BLaER1 (cell line): ENCODE data around the gene ITPKB.

ENCODE experiments used
- H3K27ac ChIP-seq: shearing (Covaris generic); formaldehyde crosslinking; 2 replicates; pipeline ENCODE4 v1.8.1; 2022
- H3K27me3 ChIP-seq: shearing (Covaris generic); formaldehyde crosslinking; 2 replicates; pipeline ENCODE4 v1.8.1; 2022
- H3K36me3 ChIP-seq: shearing (Covaris generic); formaldehyde crosslinking; 2 replicates; pipeline ENCODE4 v1.8.1; 2022
- H3K4me1 ChIP-seq: shearing (Covaris generic); formaldehyde crosslinking; 2 replicates; pipeline ENCODE4 v1.8.1; 2022
- H3K4me2 ChIP-seq: shearing (Covaris generic); formaldehyde crosslinking; 2 replicates; pipeline ENCODE4 v1.8.1; 2022
- H3K4me3 ChIP-seq: shearing (Covaris generic); formaldehyde crosslinking; 2 replicates; pipeline ENCODE4 v1.8.1; 2022
- H3K9ac ChIP-seq: shearing (Covaris generic); formaldehyde crosslinking; 2 replicates; pipeline ENCODE4 v1.8.1; 2022
- H3K9me3 ChIP-seq: shearing (Covaris generic); formaldehyde crosslinking; 2 replicates; pipeline ENCODE4 v1.8.1; 2022
- H4K20me1 ChIP-seq: shearing (Covaris generic); formaldehyde crosslinking; 2 replicates; pipeline ENCODE4 v1.8.1; 2022
- Cebpa-rat ChIP-seq: shearing (Covaris generic); IDR thresholded peaks from 2 replicates; pipeline ENCODE4 v1.8.1; 2022

ITPKB gene

DNA sequence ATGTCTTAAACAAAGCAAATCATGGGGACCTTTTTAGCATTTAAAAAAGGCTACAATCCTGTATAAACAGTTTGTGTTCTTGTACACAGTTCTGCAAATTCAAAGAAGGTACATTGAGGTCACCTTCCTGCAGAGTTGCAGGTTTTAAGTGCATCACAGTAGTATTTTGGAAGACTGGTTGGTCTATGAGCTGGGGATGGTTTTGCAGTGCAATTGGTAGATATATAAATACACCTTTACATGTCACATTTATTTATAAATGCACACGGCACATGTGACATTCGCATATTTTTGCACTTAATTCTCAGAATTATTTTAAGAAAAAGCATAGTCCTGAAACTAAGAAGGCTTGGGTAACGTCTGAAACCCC lies 599 bp upstream of the ITPKB start:
- peak overlapping the region; percentile 85 for H3K4me3 ChIP-seq
- H3K36me3 ChIP-seq, result peaks cover 18% of the 10 kb centered on the region
- peaks cover 15% of the 10 kb centered on the region for H3K9me3 ChIP-seq
- H3K27ac ChIP-seq, result peak overlapping the region; percentile 89
- peak overlapping the region; percentile 89 for H3K9ac ChIP-seq
- TF ChIP-seq Cebpa-rat, result no peak
- H3K27me3 ChIP-seq, result no peaks in the 10 kb centered on the region
- H4K20me1 ChIP-seq, result peaks cover 28% of the 10 kb centered on the region
- H3K4me1 ChIP-seq, result peaks cover 47% of the 10 kb centered on the region
- peak overlapping the region; percentile 99 for H3K4me2 ChIP-seq

DNA sequence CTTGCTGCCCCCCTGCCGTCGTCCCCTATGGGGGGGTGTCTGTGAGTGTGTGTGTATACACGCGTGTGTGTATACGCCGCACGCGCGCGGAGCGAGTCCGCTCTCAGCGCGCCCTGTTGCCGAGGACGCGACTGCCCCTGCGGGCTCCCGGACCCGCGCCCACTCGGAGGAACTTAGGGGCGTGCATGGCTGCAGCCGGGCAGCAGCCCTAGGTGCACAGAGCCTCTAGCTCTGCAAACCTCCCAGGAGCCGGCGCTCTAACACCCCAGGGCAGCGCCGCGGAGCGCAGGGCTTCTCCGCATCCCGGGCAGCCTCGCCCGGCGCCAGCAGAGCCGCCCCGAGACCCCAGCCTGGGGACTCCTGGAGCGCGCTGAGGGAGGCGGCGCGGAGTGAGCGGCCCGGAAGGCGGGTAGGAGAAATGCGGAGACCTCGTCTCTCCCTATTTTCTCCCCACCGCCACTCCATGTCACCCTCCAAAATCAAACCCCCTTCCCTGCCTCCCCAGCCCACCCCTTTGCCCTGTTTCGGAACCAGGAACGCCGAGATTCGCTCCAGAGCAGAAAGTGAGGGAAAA lies 574 bp downstream of the ITPKB start:
- Histone ChIP-seq H3K4me1 (peaks cover 59% of the 10 kb centered on the region), H3K27ac (peak overlapping the region; percentile 89), H3K4me2 (peak overlapping the region; percentile 99), H3K9ac (peak overlapping the region; percentile 89), H3K9me3 (peaks cover 13% of the 10 kb centered on the region), H3K36me3 (peaks cover 26% of the 10 kb centered on the region), H3K4me3 (peak overlapping the region; percentile 85), H4K20me1 (peaks cover 40% of the 10 kb centered on the region), H3K27me3 (no peaks in the 10 kb centered on the region)
- no peak for TF ChIP-seq Cebpa-rat

DNA sequence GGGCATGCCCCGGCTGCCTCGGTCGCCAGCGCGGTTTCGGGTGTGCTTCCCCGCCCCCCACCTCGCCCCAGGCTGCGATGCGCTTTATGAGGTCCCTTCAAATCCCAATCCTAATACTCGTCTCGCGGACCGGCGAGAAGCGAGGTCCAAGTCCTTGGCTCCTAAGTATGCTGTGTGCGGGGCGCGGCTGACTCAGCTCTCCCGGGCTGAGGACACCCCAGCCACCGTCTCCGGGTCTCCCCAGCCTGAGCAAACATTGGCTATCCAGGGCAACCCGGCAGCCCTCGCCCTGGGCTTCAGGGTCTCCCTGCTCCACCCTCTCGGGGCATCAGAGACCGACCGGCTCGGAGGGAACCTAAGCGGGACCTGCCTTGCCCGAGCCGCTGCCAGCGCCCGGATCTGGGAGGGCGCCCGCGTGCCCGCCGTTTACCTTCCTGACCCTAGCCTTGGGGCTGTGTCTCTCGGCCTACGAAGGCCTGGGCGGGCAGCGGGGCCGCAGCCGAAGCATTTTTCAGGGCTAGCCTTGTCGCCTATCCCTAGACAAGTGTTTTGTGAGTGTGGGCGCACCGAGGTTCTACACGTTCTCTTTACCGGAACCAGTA lies 1.2 kb downstream of the ITPKB start:
- Histone ChIP-seq H3K9ac (peak overlapping the region; percentile 89), H3K36me3 (peaks cover 30% of the 10 kb centered on the region), H3K27me3 (no peaks in the 10 kb centered on the region), H3K4me2 (peak overlapping the region; percentile 99), H4K20me1 (peaks cover 46% of the 10 kb centered on the region), H3K4me1 (peaks cover 65% of the 10 kb centered on the region), H3K4me3 (peak overlapping the region; percentile 85), H3K9me3 (peaks cover 9% of the 10 kb centered on the region), H3K27ac (peak overlapping the region; percentile 89)
- TF ChIP-seq Cebpa-rat, result no peak

DNA sequence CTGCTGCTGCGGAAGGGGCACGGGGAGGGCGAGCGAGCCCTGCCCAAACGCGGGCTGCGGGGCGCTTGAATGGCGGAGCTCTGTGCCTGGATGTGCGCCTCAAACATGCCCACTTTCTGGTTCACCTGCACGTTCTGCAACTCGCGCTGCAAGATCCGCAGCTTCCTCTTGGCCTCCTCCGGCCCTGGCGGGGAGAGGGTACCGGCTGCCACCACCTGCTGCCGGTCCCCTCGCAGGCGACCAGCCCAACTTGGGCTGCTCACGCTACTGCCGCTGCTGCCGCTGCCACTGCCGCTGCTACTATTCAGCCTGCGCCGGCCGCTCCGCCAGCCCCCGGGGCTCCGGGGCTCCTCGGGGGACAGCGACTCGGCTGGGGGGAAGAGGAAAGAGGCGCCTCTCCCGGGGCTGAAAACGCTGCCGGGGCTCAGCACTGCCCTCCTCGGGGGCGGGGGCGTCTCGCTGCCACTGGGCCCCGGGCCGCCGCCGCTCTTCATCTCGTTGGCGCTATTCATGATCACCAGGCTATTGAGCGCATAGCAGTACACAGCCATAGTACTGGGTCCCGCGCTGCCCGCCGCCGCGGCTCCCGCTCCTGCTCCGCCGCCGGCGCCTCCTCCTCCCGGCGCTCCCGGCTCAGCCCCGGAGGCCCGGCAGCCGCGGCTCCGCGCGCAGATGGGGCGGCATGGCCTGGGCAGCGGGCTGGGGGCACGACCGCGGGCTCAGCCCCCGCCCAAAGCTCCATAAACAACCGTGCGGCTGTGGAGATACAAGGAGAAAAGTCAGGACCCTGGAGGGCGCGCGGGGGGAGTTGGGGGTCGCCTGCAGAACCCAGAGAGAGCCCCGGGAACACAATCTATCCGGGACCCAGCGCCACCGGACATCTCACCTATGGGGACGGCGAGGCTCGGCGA lies 1.9 kb downstream of the ITPKB start:
- H3K27me3 ChIP-seq, result no peaks in the 10 kb centered on the region
- H3K27ac ChIP-seq, result peak overlapping the region; percentile 89
- H3K4me1 ChIP-seq, result peaks cover 72% of the 10 kb centered on the region
- H3K4me3 ChIP-seq, result peak overlapping the region; percentile 85
- H3K9me3 ChIP-seq, result peaks cover 1% of the 10 kb centered on the region; the same call in 1 of the 2 replicates
- peak overlapping the region; percentile 89 for H3K9ac ChIP-seq
- H3K36me3 ChIP-seq, result peaks cover 34% of the 10 kb centered on the region
- peaks cover 53% of the 10 kb centered on the region for H4K20me1 ChIP-seq
- H3K4me2 ChIP-seq, result peak overlapping the region; percentile 99
- no peak for TF ChIP-seq Cebpa-rat

DNA sequence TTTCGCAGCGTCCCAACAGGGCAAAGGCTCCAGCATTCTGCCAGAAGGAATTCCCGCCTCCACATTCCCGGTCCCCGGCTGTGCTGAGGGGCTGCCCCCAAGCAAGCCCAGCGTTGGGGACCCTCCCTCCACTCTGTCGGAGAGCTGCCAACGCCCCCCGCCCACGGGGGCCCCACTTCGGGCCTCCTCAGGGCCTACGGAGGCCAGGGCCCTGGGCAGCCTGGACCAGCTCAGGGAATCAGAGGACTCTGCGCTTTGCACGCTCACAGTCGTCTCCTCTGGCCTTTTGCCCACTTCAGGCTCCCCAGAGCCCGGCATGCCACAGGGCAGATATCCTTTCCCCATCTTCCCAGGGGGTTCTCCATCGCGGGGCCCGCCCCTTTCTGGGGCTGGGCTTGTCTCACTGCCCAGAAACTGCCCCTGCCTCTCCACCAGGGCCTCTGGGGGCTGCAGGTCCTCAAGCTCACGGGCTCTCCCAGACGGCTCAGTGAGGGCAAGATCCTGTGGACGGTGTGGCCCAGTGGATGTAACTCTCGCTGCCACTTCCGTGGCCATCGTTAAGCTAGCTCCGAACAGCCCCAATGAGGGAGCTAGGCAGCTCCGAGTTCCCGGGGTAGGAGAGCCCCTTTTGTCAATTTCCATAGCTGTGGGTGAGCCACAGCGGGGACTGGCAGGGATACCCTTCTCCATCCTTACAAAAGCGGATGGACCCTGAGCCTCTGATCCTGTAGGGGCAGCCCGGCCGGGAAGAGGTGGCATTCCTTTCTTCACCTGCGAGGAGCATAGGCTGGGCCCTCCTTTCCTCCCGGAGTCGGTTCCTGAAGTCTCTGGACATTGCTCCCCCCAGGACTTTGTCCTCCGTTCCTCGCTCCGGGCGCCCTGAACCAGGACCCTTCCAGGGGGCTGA lies 2.8 kb downstream of the ITPKB start:
- H3K27ac ChIP-seq, result peak overlapping the region; percentile 89
- peak overlapping the region; percentile 99 for H3K4me2 ChIP-seq
- H3K9ac ChIP-seq, result peak overlapping the region; percentile 89
- H3K4me1 ChIP-seq, result peaks cover 77% of the 10 kb centered on the region
- no peak for TF ChIP-seq Cebpa-rat
- H3K9me3 ChIP-seq, result no peaks in the 10 kb centered on the region
- H4K20me1 ChIP-seq, result peaks cover 62% of the 10 kb centered on the region
- H3K4me3 ChIP-seq, result peak overlapping the region; percentile 85
- H3K36me3 ChIP-seq, result peaks cover 38% of the 10 kb centered on the region
- H3K27me3 ChIP-seq, result no peaks in the 10 kb centered on the region

DNA sequence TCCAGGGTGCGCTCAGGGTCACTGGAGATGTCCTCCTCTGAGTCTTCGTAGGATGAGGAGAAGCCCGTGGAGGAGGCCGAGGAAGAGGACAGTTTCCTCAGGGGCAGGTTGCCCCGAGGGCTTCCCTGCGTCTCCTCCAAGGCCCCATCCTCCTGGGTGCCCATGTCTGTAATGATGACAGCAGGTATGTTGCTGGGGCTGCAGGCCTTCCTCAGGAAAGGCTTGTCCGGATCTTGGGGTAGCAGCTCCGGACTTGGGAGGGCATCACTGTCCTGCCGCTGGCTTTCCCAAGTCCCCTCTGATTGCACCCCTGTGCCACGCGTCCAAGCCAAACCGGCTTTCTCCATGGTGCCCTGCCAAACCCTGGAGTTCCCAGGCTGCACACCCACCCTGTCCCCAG lies 3.5 kb downstream of the ITPKB start:
- TF ChIP-seq Cebpa-rat, result no peak
- Histone ChIP-seq H3K4me1 (peaks cover 75% of the 10 kb centered on the region), H3K9me3 (no peaks in the 10 kb centered on the region), H3K4me3 (peak overlapping the region; percentile 85), H3K4me2 (peak overlapping the region; percentile 99), H3K36me3 (peaks cover 45% of the 10 kb centered on the region), H4K20me1 (peaks cover 69% of the 10 kb centered on the region), H3K9ac (peak overlapping the region; percentile 54; the same call in 1 of the 2 replicates), H3K27me3 (no peaks in the 10 kb centered on the region), H3K27ac (no peak overlapping the region)

DNA sequence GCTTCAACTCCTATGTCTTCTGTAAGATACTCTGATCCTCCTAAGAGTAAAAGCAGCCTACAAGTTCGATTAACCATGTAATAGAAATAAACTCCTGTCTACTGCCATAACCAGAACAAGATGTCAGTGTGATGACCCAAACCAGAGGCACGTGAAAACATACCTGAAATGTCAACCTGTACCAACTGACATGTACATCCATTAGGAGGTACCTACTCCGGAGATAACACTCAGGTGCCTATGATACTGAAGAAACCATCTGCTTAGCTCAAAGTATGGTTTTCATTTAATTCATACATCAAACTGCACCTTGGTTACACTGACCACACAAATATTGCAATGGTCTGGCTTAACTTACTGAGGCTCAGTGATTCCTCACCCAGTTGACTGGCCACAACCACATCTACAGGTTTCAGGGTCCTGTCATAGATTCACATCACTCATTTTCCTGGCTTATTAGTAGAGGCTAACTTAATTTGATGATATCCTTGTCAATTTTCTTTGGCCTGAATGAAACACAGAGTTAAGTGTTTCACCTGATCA lies 4.4 kb downstream of the ITPKB start:
- Histone ChIP-seq H3K4me1 (peaks cover 74% of the 10 kb centered on the region), H3K27me3 (no peaks in the 10 kb centered on the region), H3K36me3 (peaks cover 54% of the 10 kb centered on the region), H3K27ac (no peak overlapping the region), H4K20me1 (peaks cover 78% of the 10 kb centered on the region), H3K9ac (peak overlapping the region; percentile 54; the same call in 1 of the 2 replicates), H3K9me3 (no peaks in the 10 kb centered on the region), H3K4me2 (peak overlapping the region; percentile 99), H3K4me3 (peak overlapping the region; percentile 50; the same call in 1 of the 2 replicates)
- TF ChIP-seq Cebpa-rat, result no peak

DNA sequence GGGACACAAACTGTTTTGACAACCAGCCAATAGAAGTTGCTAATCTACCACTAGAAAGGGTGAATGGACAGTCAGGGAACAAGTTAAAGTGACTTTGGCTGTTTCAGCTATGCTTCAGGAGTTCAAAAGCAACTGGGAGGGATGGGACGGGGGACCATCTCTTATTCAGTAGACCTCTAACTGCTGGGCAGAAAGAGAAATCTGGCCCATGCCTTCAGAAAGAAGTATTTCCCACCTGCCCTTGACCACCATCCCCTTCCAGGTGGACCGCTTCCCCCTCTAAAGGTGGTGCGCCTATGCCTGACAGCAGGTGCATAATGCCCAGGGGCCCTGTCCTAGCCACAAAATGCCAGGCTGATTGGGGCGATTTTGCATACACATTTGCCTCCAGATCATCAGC lies 5.2 kb downstream of the ITPKB start:
- H4K20me1 ChIP-seq, result peaks cover 85% of the 10 kb centered on the region
- TF ChIP-seq Cebpa-rat, result no peak
- no peaks in the 10 kb centered on the region for H3K27me3 ChIP-seq
- H3K4me1 ChIP-seq, result peaks cover 80% of the 10 kb centered on the region
- peak overlapping the region; percentile 99 for H3K4me2 ChIP-seq
- no peak overlapping the region for H3K27ac ChIP-seq
- H3K36me3 ChIP-seq, result peaks cover 62% of the 10 kb centered on the region
- H3K9me3 ChIP-seq, result no peaks in the 10 kb centered on the region
- H3K9ac ChIP-seq, result peak overlapping the region; percentile 54
- peak overlapping the region; percentile 50 for H3K4me3 ChIP-seq

DNA sequence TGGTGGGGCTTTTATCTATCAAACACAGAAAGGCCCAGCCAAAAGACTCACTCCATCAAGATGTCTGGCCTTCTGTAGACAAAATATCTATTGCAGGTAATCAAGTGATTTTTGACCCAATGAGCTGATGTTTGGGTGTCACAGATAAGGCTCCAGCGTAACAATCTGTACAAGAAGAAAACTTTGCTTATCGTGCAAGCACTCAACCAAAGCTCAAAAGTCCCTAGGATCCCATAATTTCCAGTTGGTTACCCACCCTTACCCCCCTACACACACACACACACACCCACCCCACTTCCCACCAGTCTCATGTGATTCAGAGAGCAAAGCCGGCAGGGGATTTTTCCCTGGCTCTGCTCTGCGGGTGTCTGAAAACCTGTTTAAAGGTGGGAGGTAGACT lies 5.8 kb downstream of the ITPKB start:
- Histone ChIP-seq H3K4me3 (peak overlapping the region; percentile 50), H3K9me3 (no peaks in the 10 kb centered on the region), H3K4me2 (peak overlapping the region; percentile 99), H3K27me3 (no peaks in the 10 kb centered on the region), H3K9ac (peak overlapping the region; percentile 54), H3K27ac (no peak overlapping the region), H3K4me1 (peaks cover 85% of the 10 kb centered on the region), H4K20me1 (peaks cover 90% of the 10 kb centered on the region), H3K36me3 (peaks cover 68% of the 10 kb centered on the region)
- TF ChIP-seq Cebpa-rat, result no peak
